Fibroblast of villous mesenchyme (primary cell): ENCODE measurements around the gene BEGAIN. TPM values are rescaled to one million over a fixed set of nuclear protein-coding genes. Genes with fewer than 3 reads are reported as not detected.

Source experiments
- DNase-seq: peaks from one replicate; pipeline ENCODE4 v3.0.0-alpha.2; 2010; ENCODE audit warnings: low read depth
- H3K4me3 ChIP-seq: 2 replicates; pipeline ENCODE4 v1.5.1; 2011; ENCODE audit warnings: low read depth, mild to moderate bottlenecking, low read length
- CTCF ChIP-seq: IDR thresholded peaks from 2 replicates; pipeline ENCODE4 v1.5.1; 2012; ENCODE audit warnings: low read depth, mild to moderate bottlenecking, low read length; ENCODE audit not compliant: insufficient read depth
- total RNA-seq: library from RNA; depleted of rRNA; stranded (reverse); fragments of >200 nt; gene quantifications from 2 replicates; pipeline ENCODE4 v1.2.3, GENCODE V29; 2012

Gene BEGAIN
- total RNA-seq, 1 donor, result not detected

GRCh38 chr14:100628225-100628624 is 41.0 kb upstream of the BEGAIN start:
- TF ChIP-seq CTCF, result no peak
- H3K4me3 ChIP-seq, result no peak overlapping the region
- DNase-seq, result no peak

DNA sequence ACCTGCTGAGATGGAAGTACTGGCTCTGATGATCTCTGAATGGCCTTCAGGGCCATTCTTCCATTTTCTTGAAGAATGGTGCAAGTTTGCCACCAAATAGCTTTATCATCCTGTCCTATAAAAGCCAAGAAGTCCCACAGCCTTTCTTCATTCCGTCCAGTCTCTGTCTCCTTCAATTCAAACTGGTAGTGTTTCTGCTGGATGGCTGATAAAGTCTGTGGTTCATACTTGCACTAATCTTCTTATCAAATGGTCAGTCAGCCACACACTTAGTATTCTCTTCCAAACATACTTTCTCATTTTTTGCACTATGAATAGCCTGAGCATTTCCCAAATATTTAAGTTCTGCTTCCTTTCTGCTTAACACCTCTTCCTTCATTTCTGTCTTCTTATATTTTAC is 39.4 kb upstream of the BEGAIN start:
- H3K4me3 ChIP-seq, result no peak overlapping the region
- DNase-seq, result no peak
- TF ChIP-seq CTCF, result no peak

GRCh38 chr14:100623961-100624360 is 36.7 kb upstream of the BEGAIN start:
- TF ChIP-seq CTCF, result no peak
- H3K4me3 ChIP-seq, result no peak overlapping the region
- DNase-seq, result no peak

DNA sequence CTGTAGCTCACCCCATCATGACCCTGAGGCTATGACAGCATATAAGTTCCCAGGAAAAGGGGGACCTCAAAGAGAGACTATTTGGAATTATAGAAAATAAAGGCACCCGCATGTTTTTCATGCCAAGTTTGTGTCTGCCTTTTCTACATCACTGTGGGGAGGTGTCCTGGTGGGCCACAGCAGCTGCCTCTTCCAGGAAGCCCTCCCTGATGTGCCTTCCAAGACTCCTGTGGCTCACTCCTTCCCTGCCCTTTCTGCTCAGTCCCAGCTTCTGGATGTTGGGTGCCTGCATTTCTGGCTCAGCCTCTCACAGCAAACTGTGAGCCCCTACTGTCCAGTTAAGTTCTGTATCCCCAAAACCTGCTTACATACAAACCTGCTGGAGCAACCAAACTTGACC is 36.3 kb upstream of the BEGAIN start:
- TF ChIP-seq CTCF, result no peak
- no peak for DNase-seq
- H3K4me3 ChIP-seq, result no peak overlapping the region

GRCh38 chr14:100622708-100623485 is 35.7 kb upstream of the BEGAIN start:
- no peak overlapping the region for H3K4me3 ChIP-seq
- TF ChIP-seq CTCF, result no peak
- no peak for DNase-seq

GRCh38 chr14:100622224-100622623 is 35.0 kb upstream of the BEGAIN start:
- TF ChIP-seq CTCF, result no peak
- H3K4me3 ChIP-seq, result no peak overlapping the region
- DNase-seq, result no peak

- H3K4me3 ChIP-seq, result no peak overlapping the region
- TF ChIP-seq CTCF, result no peak
- no peak for DNase-seq
These were observed 34.6 kb upstream of the BEGAIN start for GRCh38 chr14:100621806-100622205.
